Neural crest cell (in vitro differentiated cells): ENCODE measurements around the gene AKT3. TPM values are rescaled to one million over a fixed set of nuclear protein-coding genes. Genes with fewer than 3 reads are reported as not detected.

ENCODE experiments used
- DNase-seq: peaks from one replicate; pipeline ENCODE4 v3.0.0; 2021; ENCODE audit warnings: low read depth, mixed read lengths, low spot score
- H3K27ac Mint-ChIP-seq: one replicate; pipeline ENCODE4 v1.8.0; 2021; ENCODE audit warnings: mild to moderate bottlenecking, mixed read lengths; ENCODE audit not compliant: unreplicated experiment
- H3K27me3 Mint-ChIP-seq: 2 replicates; pipeline ENCODE4 v1.8.0; 2021; ENCODE audit warnings: low read depth, mild to moderate bottlenecking, mixed read lengths
- H3K36me3 Mint-ChIP-seq: 2 replicates; pipeline ENCODE4 v1.8.0; 2021; ENCODE audit warnings: low read depth, mild to moderate bottlenecking, mixed read lengths
- H3K4me1 Mint-ChIP-seq: 2 replicates; pipeline ENCODE4 v1.8.0; 2021; ENCODE audit warnings: mixed read lengths
- H3K4me3 Mint-ChIP-seq: one replicate; pipeline ENCODE4 v1.8.0; 2021; ENCODE audit warnings: mild to moderate bottlenecking, mixed read lengths
- H3K9me3 Mint-ChIP-seq: 2 replicates; pipeline ENCODE4 v1.8.0; 2021; ENCODE audit warnings: mixed read lengths
- CTCF ChIP-seq: fragments of 200-600 bp; sonication (generic); conservative IDR thresholded peaks from 2 replicates; pipeline ENCODE4 v1.5.0; 2021; ENCODE audit warnings: antibody characterized with exemption, mild to moderate bottlenecking
- total RNA-seq: library from RNA; stranded (reverse); gene quantifications from 2 replicates; pipeline ENCODE4 v1.2.1, GENCODE V29; 2021

The AKT3 gene
- total RNA-seq, 1 donor from 2014 or later = 38.2 TPM

GRCh38 chr1:243733670-243734307 is 116.3 kb downstream of the AKT3 start:
- Mint-ChIP-seq H3K9me3 (no peaks in the 10 kb centered on the region), H3K27ac (no peak overlapping the region), H3K4me3 (no peak overlapping the region), H3K27me3 (no peaks in the 10 kb centered on the region), H3K4me1 (peaks cover 36% of the 10 kb centered on the region), H3K36me3 (peaks cover 2% of the 10 kb centered on the region)
- TF ChIP-seq CTCF = no peak
- DNase-seq = no peak

- TF ChIP-seq CTCF = no peak
- Mint-ChIP-seq H3K4me3 (no peak overlapping the region), H3K27ac (no peak overlapping the region), H3K4me1 (peaks cover 26% of the 10 kb centered on the region), H3K27me3 (no peaks in the 10 kb centered on the region), H3K9me3 (no peaks in the 10 kb centered on the region), H3K36me3 (peaks cover 2% of the 10 kb centered on the region)
- no peak for DNase-seq
Measured at GRCh38 chr1:243732637-243733036, 117.4 kb downstream of the AKT3 start.

GRCh38 chr1:243731974-243732625 is 117.9 kb downstream of the AKT3 start:
- H3K4me3 Mint-ChIP-seq = no peak overlapping the region
- H3K9me3 Mint-ChIP-seq = no peaks in the 10 kb centered on the region
- peaks cover 20% of the 10 kb centered on the region for H3K4me1 Mint-ChIP-seq
- peak overlapping the region; percentile 75 for H3K27ac Mint-ChIP-seq
- no peak for TF ChIP-seq CTCF
- no peak for DNase-seq
- H3K36me3 Mint-ChIP-seq = peaks cover 2% of the 10 kb centered on the region
- no peaks in the 10 kb centered on the region for H3K27me3 Mint-ChIP-seq

GRCh38 chr1:243731301-243731891 is 118.6 kb downstream of the AKT3 start:
- Mint-ChIP-seq H3K4me1 (peaks cover 13% of the 10 kb centered on the region), H3K27ac (no peak overlapping the region), H3K27me3 (no peaks in the 10 kb centered on the region), H3K4me3 (no peak overlapping the region), H3K9me3 (peaks cover 2% of the 10 kb centered on the region), H3K36me3 (peaks cover 2% of the 10 kb centered on the region)
- no peak for DNase-seq
- TF ChIP-seq CTCF = no peak

- Mint-ChIP-seq H3K27me3 (no peaks in the 10 kb centered on the region), H3K9me3 (peaks cover 2% of the 10 kb centered on the region), H3K4me3 (no peak overlapping the region), H3K36me3 (peaks cover 2% of the 10 kb centered on the region), H3K4me1 (peaks cover 12% of the 10 kb centered on the region), H3K27ac (no peak overlapping the region)
- DNase-seq = no peak
- no peak for TF ChIP-seq CTCF
Measured at GRCh38 chr1:243730487-243731150, 119.4 kb downstream of the AKT3 start.
